IPS-NIHi7 (cell line): Measurements from ENCODE around the gene CKAP4.
A peak's percentile ranks its signal among the peaks of the same experiment; 100 is the strongest.

Experiments
- DNase-seq: peaks from one replicate; pipeline ENCODE4 v3.0.0; 2012; ENCODE audit warnings: mixed read lengths; ENCODE audit errors: extremely low spot score

Gene CKAP4

DNA sequence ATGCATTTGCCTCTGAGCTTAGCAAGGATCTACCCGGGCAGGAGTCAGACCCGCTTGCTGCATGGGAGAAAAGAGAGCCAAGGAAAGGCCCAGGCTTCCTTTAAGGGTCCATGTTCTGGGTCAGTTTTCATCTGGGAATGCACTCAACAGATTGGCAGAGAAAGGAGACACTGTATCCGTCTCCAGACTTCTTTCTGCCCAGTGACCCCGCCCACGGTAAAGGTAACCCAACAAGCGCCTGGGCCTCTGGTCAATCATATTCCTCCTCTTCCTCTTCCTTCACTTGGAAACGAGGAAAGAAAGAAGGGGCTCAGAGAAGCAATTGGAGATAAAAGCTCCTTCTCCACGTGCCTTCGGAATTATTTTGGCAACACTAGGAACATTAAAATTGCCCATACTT is 27.6 kb upstream of the CKAP4 start:
- no peak for DNase-seq

- no peak for DNase-seq
Measured at GRCh38 chr12:106274575-106275121, 26.8 kb upstream of the CKAP4 start.

DNA sequence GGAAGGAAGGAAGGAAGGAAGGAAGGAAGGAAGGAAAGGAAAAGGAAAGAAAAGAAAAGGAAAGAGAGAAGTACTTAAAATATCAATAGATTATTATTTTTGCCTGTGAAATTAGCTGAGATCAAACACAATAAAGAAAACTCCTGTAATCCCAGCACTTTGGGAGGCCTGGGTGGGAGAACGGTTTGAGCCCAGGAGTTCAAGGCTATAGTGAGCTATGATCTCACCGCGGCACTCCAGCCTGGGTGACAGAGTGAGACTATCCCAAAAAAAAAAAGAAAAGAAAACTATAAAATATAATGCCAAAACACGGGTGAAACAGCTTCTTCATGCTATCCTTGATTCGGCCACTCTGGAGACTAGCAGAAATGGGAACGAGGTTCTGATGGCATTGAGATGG is 26.2 kb upstream of the CKAP4 start:
- DNase-seq, result no peak

GRCh38 chr12:106273491-106273890 is 25.7 kb upstream of the CKAP4 start:
- no peak for DNase-seq

DNA sequence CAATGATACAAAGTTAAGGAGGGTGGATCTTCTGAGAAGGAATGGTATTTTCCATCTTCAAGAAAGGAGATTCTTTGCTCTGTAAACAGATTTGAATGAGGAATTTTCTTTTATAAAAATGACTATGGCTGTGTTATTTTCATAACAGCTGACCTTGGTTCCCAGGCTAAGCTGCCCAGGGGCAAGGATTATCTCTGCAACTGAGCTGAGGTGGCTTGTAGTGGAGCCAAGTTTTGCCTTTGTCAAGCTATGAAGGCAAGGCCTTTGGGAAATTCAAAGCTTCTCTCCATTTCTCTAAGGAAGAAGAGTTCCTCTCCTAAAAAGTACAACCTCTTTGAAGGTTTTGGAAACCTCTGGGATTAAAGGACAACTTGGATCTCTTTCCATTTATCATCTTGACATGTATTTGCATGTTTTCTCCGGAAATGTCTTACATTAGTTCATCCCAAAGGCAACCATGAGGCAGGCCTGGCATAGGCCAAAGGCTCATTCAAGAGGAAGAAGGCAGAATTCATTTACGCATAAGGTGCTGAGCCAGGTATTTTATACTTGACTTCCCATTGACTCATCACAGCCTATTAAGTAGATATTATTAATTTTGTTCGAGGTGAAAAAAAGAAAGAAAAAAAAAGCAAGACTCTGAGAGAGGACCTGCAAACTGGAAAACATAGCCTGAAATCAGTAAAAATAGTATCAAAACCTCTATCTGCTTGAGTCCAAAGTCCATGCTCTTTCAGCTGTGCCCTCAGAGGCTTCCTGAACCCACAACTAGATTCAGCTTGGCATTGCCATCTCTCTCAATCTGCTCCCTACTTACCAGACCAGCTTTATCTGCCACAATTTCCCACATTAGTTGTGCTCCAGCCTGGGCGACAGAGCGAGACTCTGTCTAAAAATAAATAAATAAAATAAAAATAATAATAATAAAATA is 24.0 kb upstream of the CKAP4 start:
- DNase-seq, result no peak

GRCh38 chr12:106269150-106269771 is 21.4 kb upstream of the CKAP4 start:
- no peak for DNase-seq

GRCh38 chr12:106267535-106267934 is 19.7 kb upstream of the CKAP4 start:
- DNase-seq, result no peak

- DNase-seq, result no peak
Measured at GRCh38 chr12:106265116-106265515, 17.3 kb upstream of the CKAP4 start.

DNA sequence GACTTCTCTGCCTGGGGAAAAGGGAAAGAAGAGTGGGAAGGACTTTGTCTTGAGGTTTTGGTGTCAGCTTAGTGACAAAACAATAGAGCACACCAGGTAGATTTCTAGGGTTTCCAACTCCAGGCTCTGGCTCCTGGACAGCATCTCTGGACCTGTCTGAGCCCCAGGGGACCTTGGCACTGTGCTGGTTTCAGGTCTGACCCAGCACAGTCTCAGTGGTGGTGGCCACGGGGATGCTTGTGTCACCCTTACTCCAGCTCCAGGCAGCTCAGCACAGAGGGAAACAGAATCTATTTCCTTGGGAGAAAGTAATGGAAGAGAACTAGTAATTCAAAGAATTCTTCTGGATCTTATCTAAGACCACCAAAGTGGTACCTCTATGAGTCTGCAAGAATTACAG is 11.1 kb upstream of the CKAP4 start:
- DNase-seq, result no peak

- no peak for DNase-seq
Measured at GRCh38 chr12:106258226-106258625, 10.4 kb upstream of the CKAP4 start.

GRCh38 chr12:106256524-106256923 is 8.7 kb upstream of the CKAP4 start:
- DNase-seq, result no peak

DNA sequence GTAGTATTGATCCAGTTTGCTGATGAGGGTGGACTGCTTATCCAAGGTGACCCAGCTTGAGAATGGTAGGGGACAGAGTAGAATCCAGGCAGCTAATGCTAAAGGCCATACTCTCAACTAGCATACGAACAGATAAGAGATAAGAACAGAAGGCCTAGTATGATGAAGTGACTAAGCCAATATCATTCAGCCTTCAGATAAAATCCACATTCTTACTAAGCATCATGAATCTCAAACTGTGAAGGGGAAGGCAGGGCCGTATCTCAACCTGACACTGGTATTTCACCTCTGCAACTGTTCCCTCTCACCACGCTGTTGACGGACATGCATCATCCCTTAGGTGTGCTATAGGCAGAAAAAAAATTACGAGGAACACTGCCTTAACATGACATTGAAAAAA is 8.1 kb upstream of the CKAP4 start:
- no peak for DNase-seq

- no peak for DNase-seq
Measured at GRCh38 chr12:106255493-106255892, 7.7 kb upstream of the CKAP4 start.

DNA sequence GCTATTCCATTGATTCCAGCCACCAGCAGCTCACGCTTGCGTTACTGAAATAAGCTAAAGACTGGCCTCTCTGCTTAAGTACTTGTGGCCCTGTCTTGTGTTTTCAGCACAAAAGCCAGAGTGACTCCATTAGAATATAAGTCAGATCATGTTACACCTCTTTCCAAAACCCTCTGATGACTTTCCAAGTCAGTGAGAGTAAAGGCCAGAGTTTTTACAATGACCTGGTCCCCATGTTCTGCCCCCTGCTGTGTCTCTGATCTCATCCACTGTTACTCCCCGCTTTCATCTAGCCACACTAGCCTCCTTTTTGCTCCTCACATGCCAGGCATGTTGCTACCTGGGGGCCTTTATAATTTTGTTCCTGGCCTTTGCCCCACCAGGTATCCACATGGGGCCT is 6.9 kb upstream of the CKAP4 start:
- DNase-seq, result peak; percentile 63

DNA sequence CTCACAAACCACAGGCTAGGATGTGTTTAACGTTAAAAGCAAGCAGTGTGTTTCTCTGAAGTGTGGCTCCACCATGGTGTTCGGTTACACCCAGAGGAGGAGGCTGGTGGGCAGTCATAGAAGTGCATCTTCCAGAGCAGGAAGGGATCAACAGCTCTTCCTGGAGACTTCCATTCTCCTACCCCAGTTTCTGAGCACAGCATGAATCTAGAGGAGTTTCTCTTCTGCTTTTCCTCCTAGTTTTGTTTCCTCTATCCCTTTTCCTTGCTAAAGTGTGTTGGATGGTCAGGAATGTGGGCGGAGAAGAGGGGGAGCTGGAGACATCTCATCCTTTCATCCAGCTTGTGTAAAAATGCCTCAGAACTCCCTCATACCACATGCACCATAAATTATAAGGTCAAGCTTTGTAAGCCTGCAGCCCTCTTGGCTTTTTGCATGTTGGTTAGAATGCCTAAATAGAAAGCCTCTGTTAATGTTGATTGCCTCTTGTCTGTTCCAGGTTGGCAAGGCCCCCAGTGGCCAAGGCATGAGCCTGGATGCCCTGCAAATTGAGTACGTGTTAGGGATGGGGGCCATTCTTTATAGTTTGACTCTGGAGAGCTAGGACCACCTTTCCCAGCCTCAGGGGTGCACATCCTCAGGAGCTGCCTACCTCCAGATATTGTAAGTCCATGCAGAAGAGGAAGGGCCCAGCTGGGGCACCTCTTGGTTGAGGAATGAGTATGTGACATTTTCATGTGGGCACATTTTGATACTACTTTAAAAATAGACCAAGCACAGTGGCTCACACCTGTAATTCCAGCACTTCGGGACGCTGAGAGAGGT is 4.0 kb upstream of the CKAP4 start:
- DNase-seq, result no peak

DNA sequence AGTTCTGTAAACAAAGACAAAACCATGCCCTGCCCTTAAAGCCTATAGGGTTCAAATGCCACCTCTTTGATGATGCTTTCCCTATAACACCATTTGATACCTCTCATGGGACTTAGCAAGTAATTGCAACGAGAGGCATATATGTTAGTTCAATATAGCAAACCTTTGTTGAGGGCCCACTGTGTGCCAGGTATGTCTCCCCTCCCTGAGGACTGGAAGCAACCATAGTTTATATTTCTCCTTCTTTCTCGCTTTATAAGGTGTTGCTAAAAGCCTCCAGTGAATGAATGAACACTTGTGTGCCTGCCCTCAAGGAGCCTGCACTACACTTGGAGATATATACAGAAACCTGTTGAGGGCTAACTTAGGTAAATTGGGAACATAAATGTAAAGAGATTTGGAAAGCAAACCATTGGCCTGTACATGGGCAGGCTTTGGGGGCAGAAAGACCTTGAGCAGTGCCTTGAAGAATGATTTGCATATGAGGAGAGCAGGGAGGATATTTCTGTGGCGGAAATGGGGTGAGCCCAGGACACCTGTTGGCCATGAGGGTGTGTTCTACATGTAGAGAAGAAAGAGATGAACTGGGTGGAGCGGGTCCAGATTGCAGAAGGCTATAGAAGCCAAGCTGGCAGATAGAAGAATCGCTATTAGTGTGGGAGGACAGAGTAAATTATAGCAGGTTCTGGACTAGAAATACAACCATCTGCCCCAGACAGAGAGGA is 1.8 kb upstream of the CKAP4 start:
- no peak for DNase-seq

DNA sequence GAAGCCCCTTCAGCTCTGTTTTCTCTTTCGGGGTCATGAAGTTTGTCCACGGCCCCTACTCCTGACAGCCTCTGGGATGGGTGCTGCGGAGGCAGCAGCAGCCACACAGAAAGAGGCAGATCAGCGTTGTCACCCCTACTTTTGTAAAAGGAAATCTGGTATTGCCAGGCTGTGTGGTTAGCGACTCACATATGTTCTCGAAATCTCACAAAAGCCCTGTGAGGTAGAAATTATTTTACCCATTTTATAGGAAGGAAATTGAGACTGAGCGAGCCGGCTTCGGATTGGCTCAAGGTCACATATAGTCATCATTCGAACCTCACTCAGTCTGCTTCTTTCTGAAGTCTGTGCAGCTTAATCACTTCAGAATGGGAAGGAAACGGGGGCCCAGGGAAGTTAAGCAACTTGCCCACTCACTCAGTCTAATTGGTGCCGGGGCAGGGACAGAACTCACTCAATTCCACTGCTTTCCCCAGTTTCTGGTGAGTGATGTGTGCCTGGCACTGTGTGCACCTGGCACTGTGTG is 1.1 kb upstream of the CKAP4 start:
- no peak for DNase-seq

DNA sequence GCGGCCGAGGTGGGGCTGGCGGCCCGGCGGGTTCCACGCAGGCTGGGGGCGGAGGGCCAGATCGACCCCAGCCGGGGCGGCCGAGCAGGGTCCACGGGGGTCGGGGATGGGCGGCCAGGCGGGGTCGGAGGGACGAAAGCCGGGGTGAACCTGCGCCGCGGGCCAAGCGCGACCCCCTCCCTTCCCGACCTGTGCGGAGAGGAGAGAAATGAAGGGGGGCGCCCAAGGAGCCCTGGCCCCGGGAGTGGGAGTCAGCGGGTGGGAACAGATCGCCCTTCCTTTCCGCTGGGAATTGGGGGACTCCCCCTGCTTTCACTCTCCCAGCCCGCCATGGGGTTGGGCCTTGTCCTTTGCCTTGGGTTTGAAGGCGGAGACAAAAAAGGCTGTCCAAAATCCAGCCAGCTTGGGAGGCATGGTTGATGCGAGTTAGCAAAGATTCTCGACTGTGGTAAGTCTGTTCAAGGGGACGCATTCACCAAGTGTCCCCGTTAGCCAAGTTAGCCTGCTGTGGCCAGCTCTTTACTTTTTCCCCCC is 559 bp upstream of the CKAP4 start:
- peak; percentile 52 for DNase-seq

GRCh38 chr12:106246891-106247673 is 738 bp downstream of the CKAP4 start:
- peak; percentile 52 for DNase-seq

DNA sequence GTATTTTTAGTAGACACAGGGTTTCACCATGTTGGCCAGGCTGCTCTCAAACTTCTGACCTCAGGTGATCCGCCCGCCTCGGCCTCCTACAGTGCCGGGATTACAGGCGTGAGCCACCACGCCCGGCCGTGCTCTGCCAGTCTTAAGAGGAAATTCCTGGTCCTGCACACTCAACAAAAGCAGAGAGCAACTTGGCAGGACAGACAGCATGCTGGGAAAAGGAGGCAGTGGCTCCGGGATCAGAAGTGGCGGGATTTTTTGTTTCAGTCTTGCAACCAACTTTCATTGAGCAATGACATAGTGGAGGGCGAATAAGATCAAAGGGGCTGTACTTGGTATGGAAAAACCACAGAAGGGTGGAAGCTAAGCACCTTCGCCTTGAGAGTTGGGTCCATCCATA is 2.1 kb downstream of the CKAP4 start:
- DNase-seq, result no peak
